HL-60 (cell line): Measurements from ENCODE around the gene MT1X.
"Not testable (repeated sequence)": the region's sequence is repeated elsewhere in the genome, so short reads cannot be mapped to it uniquely, and the experiment has no call there.

ENCODE experiments used
- DNase-seq, 2 experiments: peaks; one replicate each; pipeline ENCODE4 v3.0.0-alpha.2; 2010 to 2020; ENCODE audit warnings: low read depth in 1 of 2, low spot score in 1 of 2
- H3K27ac ChIP-seq: fragments of 250-450 bp; sonication (Bioruptor Pico); replicated peaks from 2 replicates; pipeline ENCODE4 v1.5.1; 2020; ENCODE audit warnings: mild to moderate bottlenecking, moderate library complexity
- H3K27me3 ChIP-seq: fragments of 250-450 bp; sonication (Bioruptor Pico); 2 replicates; pipeline ENCODE4 v1.5.1; 2021; ENCODE audit warnings: mild to moderate bottlenecking, moderate library complexity; ENCODE audit not compliant: insufficient read depth, poor library complexity, severe bottlenecking
- H3K4me3 ChIP-seq: replicated peaks from 2 replicates; pipeline ENCODE4 v1.5.1; 2011; ENCODE audit warnings: mild to moderate bottlenecking, control low read depth, low read length; ENCODE audit not compliant: insufficient read depth
- CTCF ChIP-seq: IDR thresholded peaks from one replicate; pipeline ENCODE4 v1.5.1; 2011; ENCODE audit warnings: low read length, control low read depth, inconsistent platforms; ENCODE audit not compliant: insufficient read depth
- GABPA ChIP-seq: IDR thresholded peaks from 2 replicates; pipeline ENCODE4 v1.6.1; 2012; ENCODE audit warnings: low read depth
- POLR2AphosphoS5 ChIP-seq: IDR thresholded peaks from 2 replicates; pipeline ENCODE4 v1.6.1; 2012; ENCODE audit warnings: low read depth
- REST ChIP-seq: IDR thresholded peaks from 2 replicates; pipeline ENCODE4 v1.6.1; 2012; ENCODE audit warnings: low read depth; ENCODE audit not compliant: insufficient replicate concordance
- SPI1 ChIP-seq: IDR thresholded peaks from 2 replicates; pipeline ENCODE4 v1.6.1; 2012; ENCODE audit warnings: low read depth, mild to moderate bottlenecking, borderline replicate concordance

MT1X gene

GRCh38 chr16:56672761-56673536, 9.3 kb upstream of the MT1X start:
- TF ChIP-seq CTCF (no peak), REST (no peak), POLR2AphosphoS5 (no peak), GABPA (no peak), SPI1 (no peak)
- DNase-seq: no peak
- peaks cover 40% of the 10 kb centered on the region for H3K27me3 ChIP-seq

GRCh38 chr16:56673921-56674320, 8.3 kb upstream of the MT1X start:
- Histone ChIP-seq H3K27me3 (peaks cover 32% of the 10 kb centered on the region), H3K4me3 (no peak overlapping the region), H3K27ac (no peak overlapping the region)
- TF ChIP-seq CTCF (peak; percentile 20), SPI1 (peak; percentile 55; the same call in 1 of the 2 replicates), REST (no peak)
- peak in 1 of 2 experiments; percentile 49 for DNase-seq

More at GRCh38 chr16:56672761-56673536, 9.3 kb upstream of the MT1X start:
- Histone ChIP-seq H3K27ac (no peak overlapping the region), H3K4me3 (no peak overlapping the region)

- H3K4me3 ChIP-seq, DNase-seq, H3K27ac ChIP-seq: not testable (repeated sequence)
- peaks cover 25% of the 10 kb centered on the region for H3K27me3 ChIP-seq
These were observed 7.7 kb upstream of the MT1X start for GRCh38 chr16:56674570-56674969.

GRCh38 chr16:56675685-56676210, 6.5 kb upstream of the MT1X start:
- TF ChIP-seq REST (no peak), SPI1 (no peak)
- Histone ChIP-seq H3K4me3 (no peak overlapping the region), H3K27ac (no peak overlapping the region), H3K27me3 (peaks cover 14% of the 10 kb centered on the region)
- no peak for DNase-seq
